Body of pancreas (tissue), 4 donors: ENCODE data around the gene IQCF2. TPM values are rescaled to one million over a fixed set of nuclear protein-coding genes. Genes with fewer than 3 reads are reported as not detected.

Source experiments
- ATAC-seq: fragments of 150-250 bp; one replicate; pipeline ENCODE4 v1.9.1; 2016
- DNase-seq, 4 donors: peaks; one replicate each; pipeline ENCODE4 v3.0.0-alpha.2; 2019
- H3K27ac ChIP-seq, 4 donors: fragments of 200-600 bp; sonication (generic); 1 replicate in 3 of 4; 2 replicates in 1 of 4; pipeline versions ENCODE4 v1.5.1 to v1.6.1; 2016 to 2019; ENCODE audit warnings: mild to moderate bottlenecking in 1 of 4, mixed read lengths in 1 of 4, moderate library complexity in 1 of 4
- H3K27me3 ChIP-seq, 2 donors: fragments of 200-600 bp; sonication (generic); one replicate each; pipeline ENCODE4 v1.6.0; 2016; ENCODE audit warnings: mild to moderate bottlenecking in 1 of 2
- H3K36me3 ChIP-seq, 2 donors: fragments of 200-600 bp; sonication (generic); replicated peaks in 1 of 2; 2 replicates each; pipeline ENCODE4 v1.5.1; 2016; ENCODE audit warnings: low read depth in 2 of 2; ENCODE audit not compliant: insufficient read depth in 1 of 2
- H3K4me1 ChIP-seq: fragments of 200-600 bp; sonication (generic); one replicate; pipeline ENCODE4 v1.6.0; 2016
- H3K4me3 ChIP-seq, 2 donors: fragments of 200-600 bp; sonication (generic); 1 replicate in 1 of 2; 2 replicates in 1 of 2; pipeline ENCODE4 v1.5.1; 2016 to 2019
- H3K9me3 ChIP-seq, 3 donors: fragments of 200-600 bp; sonication (generic); 1 replicate in 2 of 3; 2 replicates in 1 of 3; pipeline ENCODE4 v1.5.1; 2016
- CTCF ChIP-seq, 7 experiments: fragments of 450-650 bp in 4 of 7; fragments of 200-600 bp in 3 of 7; sonication (generic) in 3 of 7; IDR thresholded peaks; one replicate each; pipeline ENCODE4 v1.5.1; 2016 to 2019; ENCODE audit warnings: antibody characterized with exemption in 7 of 7
- POLR2A ChIP-seq, 3 donors: fragments of 450-650 bp; IDR thresholded peaks; one replicate each; pipeline ENCODE4 v1.6.1; 2016; ENCODE audit warnings: antibody characterized with exemption in 3 of 3, mild to moderate bottlenecking in 2 of 3
- whole genome bisulfite sequencing, 2 donors: methylation state at CpG; one replicate each; pipeline ENCODE4 v1.1.5; 2017; 5-methylcytosine and 5-hydroxymethylcytosine counted together
- intact Hi-C: fragments of 100-400 bp; cut with DNase I; formaldehyde crosslinking; loops from one replicate; pipeline ENCODE4 v1.15.1; 2023
- total RNA-seq, 2 donors: library from RNA; depleted of rRNA; stranded (reverse); fragments of >200 nt; gene quantifications; one replicate each; pipeline ENCODE4 v1.1.0, GENCODE V29; 2016

The IQCF2 gene
- total RNA-seq, 2 donors from 2014 or later: not detected

- no peaks in the 10 kb centered on the region for H3K27me3 ChIP-seq
- TF ChIP-seq CTCF (IDR thresholded peaks at IDR 0.05) (no peak), POLR2A (IDR thresholded peaks at IDR 0.05) (no peak)
- no peak overlapping the region for H3K27ac ChIP-seq
- no peaks in the 10 kb centered on the region for H3K4me1 ChIP-seq
- DNase-seq: no peak
- no peaks in the 10 kb centered on the region for H3K9me3 ChIP-seq
- intact Hi-C loops: no loop called here
- H3K36me3 ChIP-seq: no peaks in the 10 kb centered on the region
- no peak overlapping the region for H3K4me3 ChIP-seq
- ATAC-seq: no peak
Measured at GRCh38 chr3:51886447-51886846, 25.0 kb downstream of the IQCF2 start.

- H3K9me3 ChIP-seq: no peaks in the 10 kb centered on the region
- ATAC-seq (no peak), DNase-seq (peak in 3 of 4 donors; percentile 17 to 51 (median 31))
- no peaks in the 10 kb centered on the region for H3K4me1 ChIP-seq
- H3K36me3 ChIP-seq: no peaks in the 10 kb centered on the region
- 44 to 47% methylated on average over 2 of the region's 2 CpGs for WGBS, 2 donors
- H3K4me3 ChIP-seq: no peak overlapping the region
- no peaks in the 10 kb centered on the region for H3K27me3 ChIP-seq
- intact Hi-C loops: no loop called here
- H3K27ac ChIP-seq: no peak overlapping the region
- TF ChIP-seq CTCF (IDR thresholded peaks at IDR 0.05) (no peak), POLR2A (IDR thresholded peaks at IDR 0.05) (no peak)
Measured at GRCh38 chr3:51887620-51888019, 26.2 kb downstream of the IQCF2 start.

- Histone ChIP-seq H3K27ac (no peak overlapping the region), H3K4me1 (no peaks in the 10 kb centered on the region), H3K9me3 (no peaks in the 10 kb centered on the region), H3K27me3 (no peaks in the 10 kb centered on the region), H3K36me3 (no peaks in the 10 kb centered on the region), H3K4me3 (no peak overlapping the region)
- intact Hi-C loops: no loop called here
- 86 to 92% methylated on average over 12 of the region's 12 CpGs for WGBS, 2 donors
- DNase-seq (no peak), ATAC-seq (no peak)
- TF ChIP-seq POLR2A (IDR thresholded peaks at IDR 0.05) (no peak), CTCF (IDR thresholded peaks at IDR 0.05) (no peak)
Measured at GRCh38 chr3:51888463-51889105, 27.2 kb downstream of the IQCF2 start.

- 52 to 70% methylated on average over 7 of the region's 7 CpGs for WGBS, 2 donors
- TF ChIP-seq POLR2A (IDR thresholded peaks at IDR 0.05): no peak
- no peak for TF ChIP-seq CTCF (IDR thresholded peaks at IDR 0.05)
- Histone ChIP-seq H3K27me3 (no peaks in the 10 kb centered on the region), H3K27ac (no peak overlapping the region), H3K36me3 (no peaks in the 10 kb centered on the region), H3K9me3 (no peaks in the 10 kb centered on the region), H3K4me3 (no peak overlapping the region), H3K4me1 (no peaks in the 10 kb centered on the region)
- intact Hi-C loops: no loop called here
- no peak for DNase-seq
- no peak for ATAC-seq
Measured at GRCh38 chr3:51891242-51892039, 30.0 kb downstream of the IQCF2 start.
